NCI-H2196 (cell line): ENCODE measurements around the gene LURAP1L.
A peak's percentile ranks its signal among the peaks of the same experiment; 100 is the strongest.

Experiments used
- DNase-seq: peaks from one replicate; lab custom pipeline; 2025; ENCODE audit not compliant: unreplicated experiment; lab: John Stamatoyannopoulos, UW

LURAP1L gene

GRCh38 chr9:12774861-12775678 is at the start of gene LURAP1L:
TSS of gene LURAP1L (plus strand) at chr9:12775020. CDS start at chr9:12775716, 696 bp downstream.
- peak; percentile 91 for DNase-seq

GRCh38 chr9:12726795-12727194 is 48.0 kb upstream of the LURAP1L start:
- DNase-seq = no peak

GRCh38 chr9:12730198-12730597 is 44.6 kb upstream of the LURAP1L start:
- no peak for DNase-seq

- DNase-seq = no peak
Observed at GRCh38 chr9:12730927-12731326, 43.9 kb upstream of the LURAP1L start.

- DNase-seq = no peak
Observed at GRCh38 chr9:12732971-12733370, 41.8 kb upstream of the LURAP1L start.

- no peak for DNase-seq
Observed at GRCh38 chr9:12735665-12736064, 39.2 kb upstream of the LURAP1L start.

GRCh38 chr9:12737871-12738270 is 36.9 kb upstream of the LURAP1L start:
- DNase-seq = no peak

- no peak for DNase-seq
Observed at GRCh38 chr9:12739014-12739652, 35.7 kb upstream of the LURAP1L start.

- no peak for DNase-seq
Observed at GRCh38 chr9:12740845-12741244, 34.0 kb upstream of the LURAP1L start.

GRCh38 chr9:12748016-12748415 is 26.8 kb upstream of the LURAP1L start:
- no peak for DNase-seq

GRCh38 chr9:12748954-12749353 is 25.9 kb upstream of the LURAP1L start:
- DNase-seq = no peak

- DNase-seq = no peak
Observed at GRCh38 chr9:12753931-12754330, 20.9 kb upstream of the LURAP1L start.

- peak; percentile 87 for DNase-seq
Observed at GRCh38 chr9:12759761-12760160, 15.1 kb upstream of the LURAP1L start.

- no peak for DNase-seq
Observed at GRCh38 chr9:12760758-12761157, 14.1 kb upstream of the LURAP1L start.

- DNase-seq = no peak
Observed at GRCh38 chr9:12764150-12764549, 10.7 kb upstream of the LURAP1L start.

GRCh38 chr9:12765088-12765798 is 9.6 kb upstream of the LURAP1L start:
- DNase-seq = no peak

GRCh38 chr9:12766357-12766756 is 8.5 kb upstream of the LURAP1L start:
- no peak for DNase-seq

GRCh38 chr9:12770261-12770660 is 4.6 kb upstream of the LURAP1L start:
- no peak for DNase-seq

- DNase-seq = no peak
Observed at GRCh38 chr9:12771891-12772290, 2.9 kb upstream of the LURAP1L start.

- DNase-seq = no peak
Observed at GRCh38 chr9:12773562-12773961, 1.3 kb upstream of the LURAP1L start.

GRCh38 chr9:12775679-12776512 is 1.1 kb downstream of the LURAP1L start:
- DNase-seq = peak; percentile 95
